Mesodermal cell (in vitro differentiated cells): Measurements from ENCODE around the gene MOCS2.

Experiments used
- H3K27ac ChIP-seq: 2 replicates; pipeline ENCODE4 v1.7.0; 2013; ENCODE audit warnings: mild to moderate bottlenecking, low read depth, low read length, moderate library complexity; ENCODE audit not compliant: severe bottlenecking
- H3K36me3 ChIP-seq: 2 replicates; pipeline ENCODE4 v1.7.1; 2013; ENCODE audit warnings: mild to moderate bottlenecking, low read length, moderate library complexity; ENCODE audit not compliant: control insufficient read depth, insufficient read depth
- H3K4me1 ChIP-seq: one replicate; pipeline ENCODE4 v1.7.1; 2013; ENCODE audit warnings: mild to moderate bottlenecking, low read length; ENCODE audit not compliant: insufficient read depth, control insufficient read depth, poor library complexity, severe bottlenecking
- H3K4me3 ChIP-seq: 2 replicates; pipeline ENCODE4 v1.7.0; 2013; ENCODE audit warnings: low read length, control low read depth, mild to moderate bottlenecking; ENCODE audit not compliant: insufficient read depth, poor library complexity, severe bottlenecking; ENCODE audit errors: extremely low read depth
- H3K9me3 ChIP-seq: 2 replicates; pipeline ENCODE4 v1.7.1; 2013; ENCODE audit warnings: mild to moderate bottlenecking, low read length, moderate library complexity; ENCODE audit not compliant: control insufficient read depth
- WGBS, 2 experiments: methylation state at CpG; one replicate each; pipeline ENCODE4 v1.1.5; 2013; ENCODE audit warnings: missing lambda C conversion rate in 2 of 2; ENCODE audit not compliant: insufficient coverage in 2 of 2; 5-methylcytosine and 5-hydroxymethylcytosine counted together

MOCS2 gene

DNA sequence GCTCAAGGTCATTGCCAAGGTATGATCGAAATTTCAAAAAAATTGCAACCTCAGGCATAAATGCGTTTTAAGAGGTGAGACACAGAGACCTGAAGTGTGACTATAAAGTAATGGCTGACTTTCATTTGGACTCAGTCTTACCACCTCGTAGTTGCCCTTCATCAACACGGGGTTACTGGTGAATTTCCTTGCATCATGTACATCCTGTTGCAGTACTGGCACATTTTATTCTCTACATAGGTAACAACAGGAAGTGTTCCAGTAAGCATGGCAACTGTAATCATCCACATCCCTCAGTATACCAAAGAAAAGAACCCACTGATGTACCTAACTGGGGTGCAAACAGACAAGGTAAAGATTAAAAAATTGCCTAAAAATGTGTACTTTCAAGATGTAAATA lies 29.3 kb downstream of the MOCS2 start:
- 92 to 96% methylated on average over 3 to 4 of the region's 4 CpGs for WGBS, 2 experiments
- H3K4me3 ChIP-seq = no peak overlapping the region
- H3K36me3 ChIP-seq = peaks cover 93% of the 10 kb centered on the region
- H3K27ac ChIP-seq = no peak overlapping the region
- no peaks in the 10 kb centered on the region for H3K4me1 ChIP-seq
- no peaks in the 10 kb centered on the region for H3K9me3 ChIP-seq

DNA sequence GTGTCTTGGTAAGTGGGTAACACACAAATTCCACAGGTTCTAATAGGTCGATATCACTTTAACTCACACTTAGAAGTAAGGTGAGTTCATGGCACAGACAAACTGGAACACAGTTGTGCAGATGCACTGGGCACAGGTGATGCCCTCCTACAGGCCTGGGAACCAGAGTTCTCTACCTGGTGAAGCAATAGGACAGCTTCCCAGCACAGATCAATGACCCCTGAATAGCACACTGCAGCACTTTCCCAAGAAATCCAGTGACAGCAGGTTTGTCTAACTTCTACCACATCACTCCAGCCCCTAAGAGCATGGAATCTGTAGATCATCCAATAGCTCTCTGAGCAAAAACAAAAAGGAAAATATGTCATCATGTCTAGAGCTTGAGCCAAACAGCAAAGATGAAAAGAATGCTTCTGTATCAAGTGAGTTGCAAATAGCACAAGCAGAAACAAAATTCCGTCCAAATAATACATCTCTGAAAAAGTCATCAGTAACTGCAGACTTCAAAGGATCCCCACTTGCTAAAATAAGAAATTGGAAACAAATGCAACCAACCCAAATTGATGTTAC lies 33.5 kb downstream of the MOCS2 start:
- Histone ChIP-seq H3K36me3 (peaks cover 75% of the 10 kb centered on the region), H3K27ac (no peak overlapping the region), H3K4me1 (no peaks in the 10 kb centered on the region), H3K9me3 (no peaks in the 10 kb centered on the region), H3K4me3 (no peak overlapping the region)
- 100% methylated on average over 1 of the region's 2 CpGs; no CpG with 5 or more reads in 1 of the 2 experiments for WGBS, 2 experiments

GRCh38 chr5:53073348-53073747 lies 36.2 kb downstream of the MOCS2 start:
- H3K9me3 ChIP-seq = no peaks in the 10 kb centered on the region
- H3K36me3 ChIP-seq = peaks cover 75% of the 10 kb centered on the region
- 88 to 89% methylated on average over 1 to 2 of the region's 2 CpGs for WGBS, 2 experiments

GRCh38 chr5:53071738-53072137 lies 37.8 kb downstream of the MOCS2 start:
- WGBS, 2 experiments = 80% methylated on average over 1 of the region's 2 CpGs
- Histone ChIP-seq H3K4me3 (no peak overlapping the region), H3K36me3 (peaks cover 76% of the 10 kb centered on the region), H3K9me3 (no peaks in the 10 kb centered on the region), H3K4me1 (no peaks in the 10 kb centered on the region), H3K27ac (no peak overlapping the region)

More at GRCh38 chr5:53073348-53073747, 36.2 kb downstream of the MOCS2 start:
- Histone ChIP-seq H3K27ac (no peak overlapping the region), H3K4me3 (no peak overlapping the region), H3K4me1 (no peaks in the 10 kb centered on the region)

DNA sequence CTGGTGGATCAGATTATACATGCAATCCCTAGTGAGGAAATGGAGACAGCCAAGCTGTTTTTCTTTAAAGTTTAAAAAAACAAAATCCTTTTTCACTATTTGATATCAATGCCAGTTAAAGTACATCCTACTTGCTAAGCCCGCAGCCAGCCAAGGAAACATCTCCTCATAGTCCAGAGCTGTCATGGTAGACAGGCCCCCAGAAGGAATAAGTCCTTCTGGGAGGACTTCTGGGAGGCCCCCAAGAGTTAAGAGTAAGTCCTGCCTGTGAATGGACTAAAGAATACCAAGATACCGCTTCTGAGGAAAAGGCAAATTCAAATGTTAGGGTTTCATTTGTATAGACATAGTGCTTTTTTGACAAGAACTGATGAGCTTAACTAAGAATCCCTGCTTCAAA lies 38.3 kb downstream of the MOCS2 start:
- no peak overlapping the region for H3K27ac ChIP-seq
- no peak overlapping the region for H3K4me3 ChIP-seq
- H3K36me3 ChIP-seq = peaks cover 75% of the 10 kb centered on the region
- H3K4me1 ChIP-seq = no peaks in the 10 kb centered on the region
- WGBS, 2 experiments = 100% methylated on average over 1 of the region's 2 CpGs; no CpG with 5 or more reads in 1 of the 2 experiments
- H3K9me3 ChIP-seq = no peaks in the 10 kb centered on the region

GRCh38 chr5:53069626-53070025 lies 39.9 kb downstream of the MOCS2 start:
- Histone ChIP-seq H3K4me1 (no peaks in the 10 kb centered on the region), H3K4me3 (no peak overlapping the region)
- WGBS, 2 experiments = 100% methylated on average over 3 to 4 of the region's 5 CpGs

DNA sequence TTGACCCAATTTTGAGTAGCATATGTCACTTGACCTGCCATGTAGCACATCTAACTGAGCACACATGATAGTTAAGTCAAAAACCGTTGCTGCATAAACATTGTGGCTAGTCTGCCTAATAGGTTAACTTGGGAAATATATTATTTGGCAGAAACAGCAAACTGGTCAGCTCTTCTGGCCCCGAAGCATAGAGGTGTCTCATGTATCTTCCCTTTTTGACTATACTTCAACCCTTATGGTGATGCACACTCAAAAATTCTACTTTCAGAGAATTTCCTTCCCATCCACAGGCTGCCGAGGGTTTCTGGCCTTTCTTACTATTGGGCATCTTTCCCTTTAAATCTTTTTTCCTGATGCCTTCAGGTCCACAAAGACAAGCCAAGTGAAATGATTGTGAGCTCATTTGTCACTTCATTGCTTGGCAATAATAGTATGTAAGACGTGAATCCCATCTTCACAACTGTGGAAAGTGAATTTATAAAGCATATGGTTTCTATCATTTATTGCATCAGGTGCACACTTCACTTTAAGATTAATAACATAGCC lies 41.2 kb downstream of the MOCS2 start:
- no peak overlapping the region for H3K4me3 ChIP-seq
- peaks cover 71% of the 10 kb centered on the region for H3K36me3 ChIP-seq
- H3K9me3 ChIP-seq = no peaks in the 10 kb centered on the region
- H3K27ac ChIP-seq = no peak overlapping the region
- H3K4me1 ChIP-seq = no peaks in the 10 kb centered on the region
- WGBS, 2 experiments = 90 to 93% methylated on average over 2 to 3 of the region's 4 CpGs

More at GRCh38 chr5:53069626-53070025, 39.9 kb downstream of the MOCS2 start:
- H3K36me3 ChIP-seq = peaks cover 75% of the 10 kb centered on the region
- no peak overlapping the region for H3K27ac ChIP-seq
- H3K9me3 ChIP-seq = no peaks in the 10 kb centered on the region

DNA sequence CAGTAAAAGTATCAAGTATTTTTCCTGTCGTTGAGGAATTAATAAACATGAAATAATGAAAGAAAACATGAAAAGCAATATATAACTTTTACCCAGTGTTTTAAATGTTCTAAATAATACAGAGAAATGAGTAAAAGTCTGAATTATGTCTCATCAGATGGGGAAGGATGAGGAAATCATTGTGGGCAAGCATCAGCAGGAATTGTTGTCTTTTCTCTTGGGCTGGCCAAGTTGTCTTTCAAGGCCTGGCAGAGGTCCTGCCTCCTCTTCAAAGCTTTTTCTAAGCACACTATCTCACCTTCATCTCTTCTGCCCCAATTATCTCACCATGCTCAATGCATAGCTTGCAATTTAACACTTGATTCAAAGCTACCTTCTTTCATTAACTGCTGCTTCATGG lies 41.9 kb downstream of the MOCS2 start:
- no peaks in the 10 kb centered on the region for H3K9me3 ChIP-seq
- no peak overlapping the region for H3K4me3 ChIP-seq
- no CpG with 5 or more reads among the region's 1 CpG for WGBS, 2 experiments

GRCh38 chr5:53066088-53066487 lies 43.5 kb downstream of the MOCS2 start:
- Histone ChIP-seq H3K36me3 (peaks cover 74% of the 10 kb centered on the region), H3K9me3 (no peaks in the 10 kb centered on the region), H3K4me1 (no peaks in the 10 kb centered on the region), H3K27ac (no peak overlapping the region), H3K4me3 (no peak overlapping the region)
- no CpG with 5 or more reads among the region's 1 CpG for WGBS, 2 experiments

More for the DNA sequence above, 41.9 kb downstream of the MOCS2 start:
- peaks cover 72% of the 10 kb centered on the region for H3K36me3 ChIP-seq
- no peak overlapping the region for H3K27ac ChIP-seq
- H3K4me1 ChIP-seq = no peaks in the 10 kb centered on the region

DNA sequence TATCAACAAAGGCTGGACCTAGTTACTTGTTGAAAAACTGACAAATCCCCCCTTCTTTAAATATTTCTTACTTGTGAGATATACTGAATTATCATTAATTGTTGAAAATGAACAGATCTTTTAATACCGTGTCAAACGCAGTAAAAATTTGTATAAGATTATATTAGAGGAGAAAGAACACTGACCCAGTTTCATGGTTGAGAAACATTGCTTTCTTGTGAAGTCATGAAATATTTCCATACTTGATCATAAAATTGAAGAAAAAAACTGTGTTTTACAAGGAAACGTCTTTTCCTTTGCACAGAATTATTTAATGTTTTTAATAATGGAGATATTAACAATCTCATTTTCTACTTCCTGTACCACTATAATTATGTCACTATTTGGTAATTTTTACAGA lies 45.8 kb downstream of the MOCS2 start:
- Histone ChIP-seq H3K4me3 (no peak overlapping the region), H3K27ac (no peak overlapping the region), H3K4me1 (no peaks in the 10 kb centered on the region), H3K9me3 (no peaks in the 10 kb centered on the region), H3K36me3 (peaks cover 78% of the 10 kb centered on the region)
- no CpG with 5 or more reads among the region's 3 CpGs for WGBS, 2 experiments

DNA sequence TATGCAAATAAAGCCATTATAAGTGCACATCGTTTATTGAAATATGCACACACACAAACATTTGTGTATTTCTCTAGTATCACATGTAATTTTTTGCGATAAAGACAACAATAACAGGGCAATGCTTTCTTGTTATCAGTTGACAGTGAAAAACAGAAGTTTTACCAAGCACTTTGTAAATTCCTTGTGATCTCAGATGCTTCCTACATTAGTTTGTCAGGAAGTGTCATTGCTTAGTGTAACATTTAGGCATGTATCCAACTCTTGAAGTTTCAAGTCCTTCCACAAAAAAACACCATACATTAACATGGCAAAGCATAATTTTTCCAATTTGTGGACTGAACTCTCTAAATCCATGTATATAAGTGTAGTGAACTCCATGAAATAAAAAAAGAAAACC lies 46.4 kb downstream of the MOCS2 start:
- Histone ChIP-seq H3K27ac (no peak overlapping the region), H3K36me3 (peaks cover 78% of the 10 kb centered on the region), H3K4me1 (no peaks in the 10 kb centered on the region), H3K9me3 (no peaks in the 10 kb centered on the region), H3K4me3 (no peak overlapping the region)
- no CpG with 5 or more reads among the region's 2 CpGs for WGBS, 2 experiments
